Prostate gland (tissue), 2 donors: Measurements from ENCODE around the gene CSRNP3. TPM values are rescaled to one million over a fixed set of nuclear protein-coding genes. Genes with fewer than 3 reads are reported as not detected.
A peak's percentile ranks its signal among the peaks of the same experiment; 100 is the strongest.

Source experiments
- DNase-seq: peaks from one replicate; pipeline ENCODE4 v3.0.0-alpha.2; 2019; ENCODE audit warnings: low spot score
- H3K27ac ChIP-seq, 2 donors: fragments of 200-600 bp; sonication (generic); 2 replicates each; pipeline ENCODE4 v1.5.1; 2017 to 2019
- H3K27me3 ChIP-seq: fragments of 200-600 bp; sonication (generic); replicated peaks from 2 replicates; pipeline ENCODE4 v1.5.1; 2019; ENCODE audit not compliant: insufficient read depth
- H3K36me3 ChIP-seq, 2 donors: fragments of 200-600 bp; sonication (generic); 1 replicate in 1 of 2; 2 replicates in 1 of 2; pipeline versions ENCODE4 v1.5.1 to v1.8.1; 2017 to 2019
- H3K4me1 ChIP-seq: fragments of 200-600 bp; sonication (generic); replicated peaks from 2 replicates; pipeline ENCODE4 v1.5.1; 2019
- H3K4me3 ChIP-seq, 2 donors: fragments of 200-600 bp; sonication (generic); 2 replicates each; pipeline ENCODE4 v1.5.1; 2017 to 2019
- H3K9me3 ChIP-seq: fragments of 200-600 bp; sonication (generic); 2 replicates; pipeline ENCODE4 v1.5.1; 2017
- POLR2A ChIP-seq: fragments of 450-650 bp; IDR thresholded peaks from one replicate; pipeline ENCODE4 v1.6.1; 2016; ENCODE audit warnings: antibody characterized with exemption, mild to moderate bottlenecking
- POLR2AphosphoS5 ChIP-seq: sonication (generic); formaldehyde crosslinking; IDR thresholded peaks from one replicate; pipeline ENCODE4 v1.6.1; 2017; ENCODE audit warnings: antibody characterized with exemption
- WGBS: methylation state at CpG from one replicate; pipeline ENCODE4 v1.1.5; 2018; 5-methylcytosine and 5-hydroxymethylcytosine counted together
- intact Hi-C: fragments of 100-400 bp; cut with DNase I; formaldehyde crosslinking; loops from one replicate; pipeline ENCODE4 v1.14.2; 2022
- total RNA-seq, 2 donors: library from RNA; depleted of rRNA; stranded (reverse); fragments of >200 nt; gene quantifications; one replicate each; pipeline ENCODE4 v1.1.0, GENCODE V29; 2016
- TF ChIP-seq, protein P1 (sequence below), 4 experiments: fragments of 200-600 bp in 2 of 4; fragments of 450-650 bp in 2 of 4; sonication (generic) in 2 of 4; IDR thresholded peaks; 1 replicate in 3 of 4; 2 replicates in 1 of 4; pipeline ENCODE4 v1.5.1; 2016 to 2019; ENCODE audit warnings: antibody characterized with exemption in 4 of 4, mild to moderate bottlenecking in 2 of 4, moderate library complexity in 2 of 4

Gene CSRNP3
- total RNA-seq, 2 donors from 2014 or later = 3.3 to 4.0 TPM

DNA sequence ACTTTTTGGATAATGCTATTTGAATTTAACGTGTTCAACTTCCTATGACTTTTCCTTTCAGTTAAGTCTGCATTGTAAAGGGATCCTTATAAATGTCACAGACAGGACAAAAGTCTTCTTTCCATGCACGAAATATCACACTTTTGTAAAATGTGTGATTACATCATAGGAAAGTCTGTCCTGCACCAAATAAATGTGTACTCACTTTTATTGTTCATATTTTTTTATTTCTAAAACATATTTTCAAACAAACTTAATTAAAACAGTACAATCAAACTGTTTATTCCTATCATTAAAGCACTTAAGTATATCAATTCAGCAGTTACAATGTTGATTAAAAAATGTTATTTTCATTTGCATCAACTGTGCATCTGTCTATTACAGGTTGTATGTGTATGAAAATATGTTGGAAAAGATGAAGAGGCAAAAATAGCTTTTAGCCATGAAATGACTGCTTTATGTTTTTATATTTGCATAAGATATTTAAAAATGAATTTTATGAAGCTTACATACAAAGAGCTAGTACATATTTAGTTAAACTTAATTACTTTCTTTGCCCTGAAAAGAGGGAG, 105.6 kb downstream of the CSRNP3 start:
- H3K4me1 ChIP-seq = no peaks in the 10 kb centered on the region
- no peak overlapping the region for H3K27ac ChIP-seq
- H3K36me3 ChIP-seq = no peaks in the 10 kb centered on the region
- H3K4me3 ChIP-seq = no peak overlapping the region
- no peak for DNase-seq
- intact Hi-C loops = no loop called here
- no peaks in the 10 kb centered on the region for H3K27me3 ChIP-seq
- 47% methylated on average over 2 of the region's 2 CpGs for WGBS
- TF ChIP-seq, protein P1, sequence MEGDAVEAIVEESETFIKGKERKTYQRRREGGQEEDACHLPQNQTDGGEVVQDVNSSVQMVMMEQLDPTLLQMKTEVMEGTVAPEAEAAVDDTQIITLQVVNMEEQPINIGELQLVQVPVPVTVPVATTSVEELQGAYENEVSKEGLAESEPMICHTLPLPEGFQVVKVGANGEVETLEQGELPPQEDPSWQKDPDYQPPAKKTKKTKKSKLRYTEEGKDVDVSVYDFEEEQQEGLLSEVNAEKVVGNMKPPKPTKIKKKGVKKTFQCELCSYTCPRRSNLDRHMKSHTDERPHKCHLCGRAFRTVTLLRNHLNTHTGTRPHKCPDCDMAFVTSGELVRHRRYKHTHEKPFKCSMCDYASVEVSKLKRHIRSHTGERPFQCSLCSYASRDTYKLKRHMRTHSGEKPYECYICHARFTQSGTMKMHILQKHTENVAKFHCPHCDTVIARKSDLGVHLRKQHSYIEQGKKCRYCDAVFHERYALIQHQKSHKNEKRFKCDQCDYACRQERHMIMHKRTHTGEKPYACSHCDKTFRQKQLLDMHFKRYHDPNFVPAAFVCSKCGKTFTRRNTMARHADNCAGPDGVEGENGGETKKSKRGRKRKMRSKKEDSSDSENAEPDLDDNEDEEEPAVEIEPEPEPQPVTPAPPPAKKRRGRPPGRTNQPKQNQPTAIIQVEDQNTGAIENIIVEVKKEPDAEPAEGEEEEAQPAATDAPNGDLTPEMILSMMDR (IDR thresholded peaks at IDR 0.05) = no peak
- TF ChIP-seq POLR2AphosphoS5 (no peak), POLR2A (no peak)
- no peaks in the 10 kb centered on the region for H3K9me3 ChIP-seq

DNA sequence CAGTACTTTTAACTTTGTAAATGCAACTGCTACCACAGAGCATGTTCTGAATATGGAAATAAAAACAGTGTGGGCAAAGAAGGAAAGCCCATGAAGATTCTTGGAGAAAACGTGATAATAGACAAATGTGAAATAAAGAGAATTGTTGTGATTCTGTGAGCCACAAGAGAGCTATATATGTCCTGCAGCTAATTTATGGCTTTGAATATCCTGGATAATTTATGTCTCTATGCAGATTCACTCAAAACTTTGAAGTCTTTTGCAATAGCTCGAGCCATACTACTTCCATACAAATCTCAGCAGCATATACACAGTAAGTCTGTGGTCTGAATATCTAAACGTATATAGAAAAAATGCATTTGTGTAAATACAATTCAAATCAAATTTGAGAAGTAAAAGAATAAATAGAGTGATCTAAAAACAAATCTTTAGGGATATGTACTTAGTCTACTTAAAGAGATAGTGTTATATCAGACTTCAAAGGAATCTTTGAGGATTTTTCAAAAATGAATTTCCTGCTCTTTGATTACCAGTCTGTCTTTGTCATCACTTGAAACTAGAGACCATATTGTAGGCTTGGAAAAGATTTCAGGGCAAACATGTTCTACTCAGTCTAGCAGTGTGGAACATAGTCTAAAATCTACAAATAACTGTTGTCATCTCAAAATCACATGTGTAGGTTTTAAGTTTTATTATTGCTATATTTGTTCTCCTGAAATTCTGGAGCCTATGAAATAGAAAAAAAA, 107.1 kb downstream of the CSRNP3 start:
- 62% methylated on average over 3 of the region's 3 CpGs for WGBS

DNA sequence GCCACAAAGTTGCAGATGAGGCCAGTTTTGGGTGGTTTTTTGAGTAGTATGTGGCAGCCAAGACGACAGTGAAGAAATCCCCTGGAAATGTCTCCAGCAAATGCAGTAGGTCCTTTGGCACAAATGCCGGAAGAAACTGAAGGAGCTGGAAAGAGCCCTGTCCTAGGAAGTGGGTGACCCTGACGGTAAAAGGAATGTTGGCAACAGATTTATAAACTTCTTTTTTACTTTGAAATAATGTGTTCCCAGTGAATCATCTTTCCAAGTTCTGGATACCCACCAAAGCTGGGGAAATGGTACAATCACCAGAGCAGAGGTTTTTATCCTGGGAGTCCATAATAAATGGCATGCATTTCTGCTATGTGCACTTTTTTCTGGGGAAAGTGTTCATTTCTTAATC, 112.9 kb downstream of the CSRNP3 start:
- DNase-seq = no peak
- 10% methylated on average over 3 of the region's 3 CpGs for WGBS
- H3K27ac ChIP-seq = no peak overlapping the region
- intact Hi-C loops = no loop called here
- H3K4me1 ChIP-seq = no peaks in the 10 kb centered on the region
- no peaks in the 10 kb centered on the region for H3K36me3 ChIP-seq
- H3K4me3 ChIP-seq = no peak overlapping the region
- TF ChIP-seq, protein P1 (IDR thresholded peaks at IDR 0.05) = no peak
- TF ChIP-seq POLR2AphosphoS5 = no peak
- H3K27me3 ChIP-seq = peaks cover 2% of the 10 kb centered on the region
- no peaks in the 10 kb centered on the region for H3K9me3 ChIP-seq

More for the DNA sequence above, 107.1 kb downstream of the CSRNP3 start:
- Histone ChIP-seq H3K27ac (no peak overlapping the region), H3K4me3 (no peak overlapping the region), H3K27me3 (peaks cover 2% of the 10 kb centered on the region), H3K4me1 (no peaks in the 10 kb centered on the region), H3K36me3 (no peaks in the 10 kb centered on the region), H3K9me3 (no peaks in the 10 kb centered on the region)
- TF ChIP-seq, protein P1 (IDR thresholded peaks at IDR 0.05) = no peak
- no peak for TF ChIP-seq POLR2A
- TF ChIP-seq POLR2AphosphoS5 = no peak
- DNase-seq = no peak
- intact Hi-C loops = no loop called here

DNA sequence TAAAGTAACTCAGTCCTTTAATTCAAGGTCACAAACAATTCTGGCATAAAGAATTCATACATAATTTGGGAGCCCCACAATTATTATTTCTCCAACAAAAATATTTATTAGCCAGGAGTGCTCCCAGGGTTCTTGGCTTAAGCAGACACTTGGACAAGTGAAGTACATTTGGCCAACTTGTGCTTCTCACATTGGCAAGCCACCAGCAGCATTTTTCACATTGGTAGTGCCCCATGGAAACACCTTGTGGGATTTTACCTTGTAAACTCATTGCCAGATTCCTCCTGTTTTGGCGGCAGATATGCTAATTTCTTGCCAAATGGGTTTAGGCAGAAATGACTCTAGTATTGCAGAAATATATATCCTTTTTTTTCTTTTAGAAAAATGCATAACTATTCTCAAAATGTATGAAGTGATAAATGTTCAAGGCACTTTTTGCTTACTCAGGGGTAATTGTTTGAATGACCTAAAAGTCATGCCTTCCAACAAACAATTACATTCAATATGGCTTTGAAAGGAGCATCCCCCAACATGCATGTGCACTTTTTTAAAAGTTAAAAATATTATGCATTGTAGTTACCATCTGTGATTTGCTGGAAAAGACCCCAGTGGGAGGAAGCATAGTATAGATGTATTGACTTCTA, 113.5 kb downstream of the CSRNP3 start:
- intact Hi-C loops = no loop called here
- H3K9me3 ChIP-seq = no peaks in the 10 kb centered on the region

More for the DNA sequence above, 113.5 kb downstream of the CSRNP3 start:
- no peaks in the 10 kb centered on the region for H3K4me1 ChIP-seq
- H3K27ac ChIP-seq = no peak overlapping the region
- DNase-seq = peak; percentile 42
- TF ChIP-seq POLR2A = no peak
- TF ChIP-seq POLR2AphosphoS5 = no peak
- TF ChIP-seq, protein P1 (IDR thresholded peaks at IDR 0.05) = no peak
- 24% methylated on average over 1 of the region's 1 CpG for WGBS
- no peak overlapping the region for H3K4me3 ChIP-seq
- H3K36me3 ChIP-seq = no peaks in the 10 kb centered on the region
- peaks cover 2% of the 10 kb centered on the region for H3K27me3 ChIP-seq
